Stimulated activated naive CD8-positive, alpha-beta T cell treated with anti-CD3 and anti-CD28 coated beads, Interleukin-15, amount 100 ng/mL, for 72 hours (primary cell): Measurements from ENCODE around the gene YEATS4.

ENCODE experiments used
- ATAC-seq: fragments of 150-1000 bp; cut with Tn5 transposase; 2 replicates; pipeline ENCODE4 v1.10.0; 2021; ENCODE audit warnings: mild to moderate bottlenecking, moderate library complexity
- DNase-seq, 2 donors: peaks; one replicate each; pipeline ENCODE4 v3.0.0; 2021 to 2022
- H3K27ac Mint-ChIP-seq, 2 donors: one replicate each; pipeline ENCODE4 v1.8.0; 2022; ENCODE audit warnings: mild to moderate bottlenecking in 2 of 2, mixed read lengths in 2 of 2, moderate library complexity in 2 of 2
- H3K27me3 Mint-ChIP-seq: one replicate; pipeline ENCODE4 v1.8.0; 2022; ENCODE audit warnings: mixed read lengths
- H3K4me1 Mint-ChIP-seq: one replicate; pipeline ENCODE4 v1.8.0; 2022; ENCODE audit warnings: mild to moderate bottlenecking, mixed read lengths
- H3K4me3 Mint-ChIP-seq, 2 donors: one replicate each; pipeline ENCODE4 v1.8.0; 2022; ENCODE audit warnings: mild to moderate bottlenecking in 2 of 2, mixed read lengths in 2 of 2, moderate library complexity in 1 of 2
- H3K9me3 Mint-ChIP-seq, 2 donors: one replicate each; pipeline ENCODE4 v1.8.0; 2022; ENCODE audit warnings: mixed read lengths in 2 of 2

YEATS4 gene

DNA sequence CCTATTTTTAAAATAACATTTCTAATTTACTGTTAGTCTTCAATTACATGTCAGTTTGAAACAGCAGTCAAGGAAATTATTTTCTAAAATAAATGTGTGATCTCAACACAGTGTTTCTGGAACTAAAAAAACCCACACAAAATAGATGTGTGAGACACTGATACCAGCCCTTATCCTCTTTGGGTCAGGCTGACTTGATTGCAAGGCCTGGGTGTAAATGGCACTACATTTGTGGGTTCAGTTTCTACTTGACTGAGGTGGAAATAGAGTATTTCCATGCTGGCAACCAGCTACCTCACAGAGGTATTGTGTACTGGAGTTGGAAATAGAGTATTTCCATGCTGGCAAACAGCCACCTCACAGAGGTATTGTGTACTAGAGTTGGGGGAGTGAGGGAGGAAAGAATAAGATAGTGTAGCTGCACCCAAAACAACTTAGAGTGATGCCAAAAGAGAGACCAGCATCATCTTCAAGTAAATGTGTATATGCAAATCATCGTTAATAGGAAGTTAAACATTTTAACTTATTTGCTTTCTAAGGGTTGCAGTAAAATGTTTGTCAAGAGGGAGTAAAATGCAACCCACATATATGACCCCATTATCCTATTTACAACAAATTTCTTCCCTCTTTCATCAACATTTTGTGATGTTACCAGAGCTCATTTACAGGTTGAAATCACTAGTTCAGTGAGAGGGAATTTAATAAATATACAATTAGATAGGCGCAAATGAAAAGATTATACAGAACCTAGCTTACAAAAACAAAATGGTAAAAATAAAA is 22.0 kb upstream of the YEATS4 start:
- H3K4me3 Mint-ChIP-seq, result no peak overlapping the region

DNA sequence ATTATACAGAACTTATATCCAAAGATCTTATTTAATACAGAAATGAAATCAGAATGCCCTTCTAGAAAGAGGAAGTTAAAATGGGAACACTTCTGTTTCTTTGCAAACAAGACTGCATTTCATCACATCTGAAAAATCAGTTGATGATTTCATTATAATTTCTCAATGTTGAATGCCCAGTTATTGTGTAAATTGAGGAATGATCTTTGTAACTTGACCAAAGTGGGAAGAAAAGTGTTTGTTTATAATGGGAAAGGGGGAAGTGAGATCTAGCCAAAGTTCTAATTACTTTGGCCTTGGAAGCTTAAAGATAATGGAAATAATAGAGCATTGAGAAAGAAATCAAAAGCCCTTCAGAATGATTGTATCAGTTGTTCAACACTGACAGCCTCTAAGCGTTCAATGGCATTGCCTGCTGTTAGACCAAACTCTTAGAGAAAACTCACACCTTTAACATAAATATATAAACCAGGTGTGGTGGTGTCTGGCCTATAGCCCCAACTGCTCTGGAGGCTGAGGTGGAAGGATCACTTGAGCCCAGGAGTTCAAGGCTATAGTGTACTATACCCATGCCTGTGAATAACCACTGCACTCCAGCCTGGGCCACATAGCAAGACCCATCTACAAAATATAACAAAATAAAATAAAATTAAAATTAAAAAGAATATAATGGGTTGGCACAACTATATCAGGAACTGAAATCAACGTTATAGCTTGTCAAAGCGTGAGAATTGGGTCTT is 21.3 kb upstream of the YEATS4 start:
- H3K4me1 Mint-ChIP-seq, result peaks cover 14% of the 10 kb centered on the region
- no peak for DNase-seq
- H3K27ac Mint-ChIP-seq, result no peak overlapping the region
- no peak for ATAC-seq
- no peak overlapping the region for H3K4me3 Mint-ChIP-seq
- H3K27me3 Mint-ChIP-seq, result no peaks in the 10 kb centered on the region
- H3K9me3 Mint-ChIP-seq, result no peaks in the 10 kb centered on the region

More for the DNA sequence above, 22.0 kb upstream of the YEATS4 start:
- no peak overlapping the region for H3K27ac Mint-ChIP-seq
- H3K9me3 Mint-ChIP-seq, result no peaks in the 10 kb centered on the region
- H3K4me1 Mint-ChIP-seq, result peaks cover 22% of the 10 kb centered on the region
- ATAC-seq, result no peak
- H3K27me3 Mint-ChIP-seq, result no peaks in the 10 kb centered on the region
- no peak for DNase-seq

DNA sequence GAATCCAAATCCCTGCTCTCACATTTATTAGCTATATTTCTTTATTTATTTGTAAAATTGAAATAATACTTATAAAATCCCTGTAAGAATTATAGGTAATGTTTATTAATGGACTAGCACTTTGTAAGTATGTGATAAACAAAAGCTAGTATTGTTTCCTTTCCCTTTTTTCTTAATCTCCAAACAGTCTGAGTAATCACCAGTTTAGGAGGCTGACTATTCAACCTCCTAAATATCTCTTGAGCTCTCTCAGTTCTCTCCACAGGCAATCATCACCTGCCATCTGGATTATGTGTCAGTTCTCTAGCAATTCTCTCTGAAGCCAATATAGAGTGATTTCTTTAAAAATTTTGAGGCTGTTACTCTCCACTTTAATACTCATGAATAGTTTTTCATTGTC is 20.6 kb upstream of the YEATS4 start:
- Mint-ChIP-seq H3K4me1 (peaks cover 10% of the 10 kb centered on the region), H3K9me3 (no peaks in the 10 kb centered on the region), H3K4me3 (no peak overlapping the region), H3K27me3 (peaks cover 1% of the 10 kb centered on the region), H3K27ac (no peak overlapping the region)
- ATAC-seq, result no peak
- no peak for DNase-seq

DNA sequence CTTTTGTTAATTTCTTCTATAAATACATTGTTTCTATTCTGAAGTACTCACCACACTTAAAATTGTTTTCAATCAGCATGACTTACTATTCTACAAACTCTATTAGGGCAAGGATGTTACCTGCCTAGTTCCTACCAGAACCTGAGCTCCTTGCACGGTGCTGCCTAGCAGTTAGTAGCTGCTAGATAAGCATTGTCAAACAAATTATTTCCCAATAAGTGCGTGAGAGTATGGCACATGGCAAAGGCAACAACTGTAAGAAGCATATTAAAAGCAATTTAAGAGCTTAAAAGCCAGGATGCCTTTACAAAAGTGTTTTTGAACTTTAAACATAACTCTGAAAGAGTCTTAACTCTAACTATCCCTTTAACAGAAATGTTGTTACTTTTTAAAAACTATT is 19.5 kb upstream of the YEATS4 start:
- DNase-seq (no peak), ATAC-seq (no peak)
- Mint-ChIP-seq H3K27me3 (peaks cover 6% of the 10 kb centered on the region), H3K27ac (no peak overlapping the region), H3K4me1 (no peaks in the 10 kb centered on the region), H3K4me3 (no peak overlapping the region), H3K9me3 (no peaks in the 10 kb centered on the region)

DNA sequence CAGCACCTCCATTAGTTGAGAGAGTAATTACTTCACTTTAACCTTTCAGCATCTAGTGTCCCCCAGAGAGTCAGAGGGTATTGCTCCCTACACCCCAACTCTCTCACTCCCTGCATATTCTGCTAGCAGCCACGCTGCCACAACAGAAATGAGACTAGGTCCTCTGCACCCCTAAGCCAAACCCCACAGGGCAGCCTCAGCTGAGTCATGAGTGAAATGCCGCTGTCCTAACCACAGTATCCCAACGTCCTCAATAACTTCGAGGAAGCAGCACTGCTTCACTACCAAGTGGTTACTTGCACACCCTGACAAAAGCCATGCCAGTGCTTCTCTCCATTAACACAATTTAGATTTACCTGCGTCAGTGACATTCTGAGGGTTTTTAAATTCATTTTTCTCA is 18.2 kb upstream of the YEATS4 start:
- no peak for DNase-seq
- no peaks in the 10 kb centered on the region for H3K4me1 Mint-ChIP-seq

DNA sequence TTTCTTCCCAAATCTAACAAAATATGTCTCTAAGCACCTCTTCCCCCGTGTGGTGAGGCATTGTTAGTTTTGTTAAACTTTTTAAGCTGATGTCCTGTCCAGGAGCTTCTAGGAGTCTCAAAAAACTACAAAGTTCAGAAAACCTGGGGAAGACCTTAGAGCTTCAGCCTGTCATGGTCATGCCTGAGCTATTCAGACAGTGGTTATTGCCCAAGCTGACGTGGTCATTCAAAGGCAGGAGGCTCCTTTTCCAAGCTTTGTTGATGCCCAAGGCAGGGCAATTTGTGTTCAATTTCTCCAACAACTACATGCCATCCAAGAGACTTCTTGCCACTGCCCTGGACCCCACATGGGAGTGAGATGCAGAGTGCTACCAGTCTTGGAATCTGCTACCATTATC is 17.1 kb upstream of the YEATS4 start:
- ATAC-seq, result no peak
- Mint-ChIP-seq H3K27me3 (peaks cover 6% of the 10 kb centered on the region), H3K4me1 (no peaks in the 10 kb centered on the region), H3K27ac (no peak overlapping the region), H3K4me3 (no peak overlapping the region), H3K9me3 (no peaks in the 10 kb centered on the region)
- no peak for DNase-seq

More for the DNA sequence above, 18.2 kb upstream of the YEATS4 start:
- no peak for ATAC-seq
- H3K9me3 Mint-ChIP-seq, result no peaks in the 10 kb centered on the region
- H3K27me3 Mint-ChIP-seq, result peaks cover 6% of the 10 kb centered on the region
- no peak overlapping the region for H3K27ac Mint-ChIP-seq
- H3K4me3 Mint-ChIP-seq, result no peak overlapping the region

DNA sequence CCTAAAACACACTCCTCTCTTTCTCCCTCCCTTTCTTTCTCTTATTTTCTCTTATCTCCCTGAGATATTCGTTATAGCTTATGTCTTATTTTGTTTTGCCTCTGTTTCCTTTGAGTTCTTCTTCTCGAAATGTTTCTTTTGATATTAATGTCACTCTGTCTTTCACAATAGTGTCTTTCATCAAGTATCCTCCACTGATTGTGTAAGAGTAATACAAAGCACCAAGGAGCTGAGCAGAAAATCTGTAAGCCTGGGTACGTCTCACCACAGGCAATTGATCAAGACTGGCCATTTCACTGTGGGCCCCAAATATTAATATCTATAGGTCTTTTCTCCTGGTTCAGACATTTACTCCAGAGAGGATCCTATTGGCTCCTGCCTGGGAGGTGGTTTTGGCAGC is 16.2 kb upstream of the YEATS4 start:
- DNase-seq, result no peak
- no peaks in the 10 kb centered on the region for H3K4me1 Mint-ChIP-seq

DNA sequence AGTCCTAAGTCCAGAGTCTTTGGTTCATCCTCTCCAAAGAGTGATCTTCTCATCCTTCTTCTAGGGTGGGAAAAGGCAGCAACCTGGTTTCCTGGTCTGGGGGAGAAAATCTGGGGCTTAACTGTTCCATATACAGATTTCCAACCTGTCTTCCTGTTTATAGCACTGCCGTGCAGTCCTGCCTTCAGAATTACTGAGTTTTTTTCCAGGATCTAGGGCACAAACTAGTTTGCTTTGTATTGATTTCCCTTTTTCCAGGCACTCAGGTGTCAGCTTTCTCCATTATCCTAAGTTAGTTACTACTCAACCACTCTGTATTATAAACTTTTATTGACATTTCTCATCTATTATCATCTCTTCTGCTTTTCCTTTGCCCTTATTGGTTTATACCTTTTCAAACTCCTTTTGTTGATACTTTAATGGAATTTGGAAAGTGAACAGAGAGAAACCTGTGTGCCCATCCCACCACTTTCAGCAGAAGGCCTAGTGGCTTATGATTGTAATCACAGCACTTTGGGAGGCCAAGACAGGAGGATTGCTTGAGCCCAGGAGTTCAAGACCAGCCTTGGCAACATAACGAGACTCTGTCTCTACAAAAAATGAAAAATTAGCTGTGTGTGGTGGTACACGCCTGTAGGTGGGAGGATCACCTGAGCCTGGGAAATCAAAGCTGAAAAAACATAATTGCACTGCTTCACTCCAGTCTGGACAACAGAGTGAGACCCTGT is 15.5 kb upstream of the YEATS4 start:
- H3K4me1 Mint-ChIP-seq, result no peaks in the 10 kb centered on the region
- no peak overlapping the region for H3K27ac Mint-ChIP-seq
- ATAC-seq, result no peak
- DNase-seq, result no peak
- H3K9me3 Mint-ChIP-seq, result no peaks in the 10 kb centered on the region
- H3K4me3 Mint-ChIP-seq, result no peak overlapping the region
- H3K27me3 Mint-ChIP-seq, result peaks cover 6% of the 10 kb centered on the region

More for the DNA sequence above, 16.2 kb upstream of the YEATS4 start:
- Mint-ChIP-seq H3K27ac (no peak overlapping the region), H3K4me3 (no peak overlapping the region), H3K27me3 (peaks cover 6% of the 10 kb centered on the region), H3K9me3 (no peaks in the 10 kb centered on the region)
- ATAC-seq, result no peak

DNA sequence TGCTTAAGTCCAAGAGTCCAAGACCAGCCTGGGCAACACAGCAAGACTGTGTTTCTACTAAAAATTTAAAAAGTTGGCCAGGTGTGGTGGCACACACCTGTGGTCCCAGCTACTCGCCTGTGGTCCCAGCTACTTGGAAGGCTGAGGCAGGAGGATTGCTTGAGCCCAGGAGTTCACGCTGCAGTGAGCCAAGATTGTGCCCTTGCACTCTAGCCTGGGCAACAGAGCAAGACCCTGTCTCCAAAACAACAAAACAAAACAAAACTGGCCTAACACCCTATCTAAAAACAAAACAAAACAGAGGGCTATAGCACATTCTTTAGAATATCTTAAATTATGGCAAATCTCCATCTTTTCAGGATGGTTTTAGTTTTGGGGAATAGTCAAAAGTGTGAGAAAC is 14.5 kb upstream of the YEATS4 start:
- Mint-ChIP-seq H3K4me1 (no peaks in the 10 kb centered on the region), H3K27me3 (peaks cover 6% of the 10 kb centered on the region), H3K9me3 (no peaks in the 10 kb centered on the region), H3K4me3 (no peak overlapping the region), H3K27ac (no peak overlapping the region)
- ATAC-seq (no peak), DNase-seq (no peak)

DNA sequence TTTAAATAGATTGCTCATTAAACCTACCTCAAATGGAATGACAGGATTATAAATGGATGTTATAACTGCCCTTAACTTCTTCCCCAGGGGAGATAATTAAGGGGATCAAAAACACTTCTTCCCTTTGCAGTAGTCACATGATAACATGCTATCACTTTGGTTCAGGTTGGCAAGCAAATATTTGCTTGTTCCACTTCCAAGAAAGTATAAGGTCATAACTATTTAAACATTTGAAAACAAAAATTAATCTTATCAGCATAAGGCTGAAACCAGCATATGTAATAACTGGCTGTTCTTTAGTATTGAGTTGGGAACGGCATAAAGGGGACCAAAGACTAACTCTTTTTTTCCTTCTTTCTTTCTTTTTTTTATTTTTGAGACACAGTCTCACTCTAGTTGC is 13.8 kb upstream of the YEATS4 start:
- Mint-ChIP-seq H3K27me3 (peaks cover 6% of the 10 kb centered on the region), H3K4me1 (no peaks in the 10 kb centered on the region), H3K4me3 (no peak overlapping the region), H3K9me3 (no peaks in the 10 kb centered on the region), H3K27ac (no peak overlapping the region)
- ATAC-seq (no peak), DNase-seq (no peak)

DNA sequence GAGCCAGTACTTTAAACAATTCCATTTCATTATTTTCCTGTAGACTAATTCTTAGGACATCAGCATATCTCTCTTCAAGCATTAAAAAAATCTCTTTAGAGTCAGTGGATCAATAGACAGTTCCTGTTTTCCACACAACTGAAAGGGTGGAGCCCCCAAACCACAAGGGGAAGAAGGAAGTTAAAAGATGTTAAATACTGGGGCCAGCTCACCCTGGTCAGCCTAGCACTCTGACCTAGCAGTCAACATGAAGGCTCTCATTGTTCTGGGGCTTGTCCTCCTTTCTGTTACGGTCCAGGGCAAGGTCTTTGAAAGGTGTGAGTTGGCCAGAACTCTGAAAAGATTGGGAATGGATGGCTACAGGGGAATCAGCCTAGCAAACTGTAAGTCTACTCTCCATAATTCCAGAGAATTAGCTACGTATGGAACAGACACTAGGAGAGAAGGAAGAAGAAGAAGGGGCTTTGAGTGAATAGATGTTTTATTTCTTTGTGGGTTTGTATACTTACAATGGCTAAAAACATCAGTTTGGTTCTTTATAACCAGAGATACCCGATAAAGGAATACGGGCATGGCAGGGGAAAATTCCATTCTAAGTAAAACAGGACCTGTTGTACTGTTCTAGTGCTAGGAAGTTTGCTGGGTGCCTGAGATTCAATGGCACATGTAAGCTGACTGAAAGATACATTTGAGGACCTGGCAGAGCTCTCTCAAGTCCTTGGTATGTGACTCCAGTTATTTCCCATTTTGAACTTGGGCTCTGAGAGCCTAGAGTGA is 11.2 kb upstream of the YEATS4 start, which contains the start of gene LYZ:
Gene LYZ, plus strand, starts transcription at position 220 of the 777 bp plus-strand sequence. Its CDS starts 28 bp downstream, at position 248.
- no peak within 1 kb of the TSS for H3K27ac Mint-ChIP-seq
- DNase-seq, result no peak

DNA sequence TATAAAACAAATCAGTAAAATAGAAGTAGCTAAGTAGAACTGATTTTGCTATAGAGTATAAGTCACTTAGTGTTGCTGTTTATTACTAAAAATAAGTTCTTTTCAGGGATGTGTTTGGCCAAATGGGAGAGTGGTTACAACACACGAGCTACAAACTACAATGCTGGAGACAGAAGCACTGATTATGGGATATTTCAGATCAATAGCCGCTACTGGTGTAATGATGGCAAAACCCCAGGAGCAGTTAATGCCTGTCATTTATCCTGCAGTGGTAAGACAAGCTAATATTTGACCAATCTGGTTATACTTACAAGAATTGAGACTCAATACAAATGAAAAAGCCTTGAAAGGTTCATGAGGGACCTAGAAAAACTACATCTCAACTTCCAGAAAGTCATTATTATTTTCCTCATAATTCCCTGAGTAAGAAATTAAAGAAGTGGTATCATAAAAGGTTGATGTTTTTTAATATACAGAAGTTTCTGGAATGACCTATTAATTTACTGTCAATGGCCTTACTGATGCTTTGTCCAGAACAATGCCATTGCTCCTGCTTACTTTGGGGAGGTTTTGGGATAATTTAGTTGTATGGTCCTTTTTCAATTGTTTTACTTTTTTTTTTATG is 9.4 kb upstream of the YEATS4 start:
- Mint-ChIP-seq H3K4me3 (no peak overlapping the region), H3K27me3 (no peaks in the 10 kb centered on the region), H3K4me1 (no peaks in the 10 kb centered on the region), H3K27ac (no peak overlapping the region), H3K9me3 (no peaks in the 10 kb centered on the region)
- no peak for ATAC-seq
- DNase-seq, result no peak

More for the DNA sequence above, 11.2 kb upstream of the YEATS4 start, which contains the start of gene LYZ:
- Mint-ChIP-seq H3K9me3 (no peaks in the 10 kb centered on the region), H3K4me3 (no peak within 1 kb of the TSS), H3K27me3 (peaks cover 6% of the 10 kb centered on the region), H3K4me1 (no peaks in the 10 kb centered on the region)
- no peak for ATAC-seq

DNA sequence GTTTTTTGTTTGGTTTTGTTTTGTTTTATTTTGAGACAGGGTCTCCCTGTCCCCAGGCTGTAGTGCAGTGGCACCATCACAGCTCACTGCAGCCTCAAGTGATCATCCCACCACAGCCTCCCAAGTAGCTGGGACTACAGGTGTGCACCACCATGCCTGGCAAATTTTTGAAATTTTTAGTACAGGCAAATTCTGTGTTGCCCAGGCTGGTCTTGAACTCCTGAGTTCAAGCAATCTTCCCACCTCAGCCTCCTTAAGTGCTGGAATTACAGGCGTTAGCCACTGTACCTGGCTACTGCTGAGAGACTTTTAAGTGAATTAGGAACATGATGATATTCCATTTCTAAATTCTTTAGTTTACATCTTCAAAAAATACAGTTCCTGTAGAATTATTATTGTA is 8.8 kb upstream of the YEATS4 start:
- ATAC-seq, result no peak
- DNase-seq, result no peak
- no peaks in the 10 kb centered on the region for H3K9me3 Mint-ChIP-seq
- no peaks in the 10 kb centered on the region for H3K4me1 Mint-ChIP-seq
- H3K27ac Mint-ChIP-seq, result no peak overlapping the region
- no peak overlapping the region for H3K4me3 Mint-ChIP-seq
- no peaks in the 10 kb centered on the region for H3K27me3 Mint-ChIP-seq

DNA sequence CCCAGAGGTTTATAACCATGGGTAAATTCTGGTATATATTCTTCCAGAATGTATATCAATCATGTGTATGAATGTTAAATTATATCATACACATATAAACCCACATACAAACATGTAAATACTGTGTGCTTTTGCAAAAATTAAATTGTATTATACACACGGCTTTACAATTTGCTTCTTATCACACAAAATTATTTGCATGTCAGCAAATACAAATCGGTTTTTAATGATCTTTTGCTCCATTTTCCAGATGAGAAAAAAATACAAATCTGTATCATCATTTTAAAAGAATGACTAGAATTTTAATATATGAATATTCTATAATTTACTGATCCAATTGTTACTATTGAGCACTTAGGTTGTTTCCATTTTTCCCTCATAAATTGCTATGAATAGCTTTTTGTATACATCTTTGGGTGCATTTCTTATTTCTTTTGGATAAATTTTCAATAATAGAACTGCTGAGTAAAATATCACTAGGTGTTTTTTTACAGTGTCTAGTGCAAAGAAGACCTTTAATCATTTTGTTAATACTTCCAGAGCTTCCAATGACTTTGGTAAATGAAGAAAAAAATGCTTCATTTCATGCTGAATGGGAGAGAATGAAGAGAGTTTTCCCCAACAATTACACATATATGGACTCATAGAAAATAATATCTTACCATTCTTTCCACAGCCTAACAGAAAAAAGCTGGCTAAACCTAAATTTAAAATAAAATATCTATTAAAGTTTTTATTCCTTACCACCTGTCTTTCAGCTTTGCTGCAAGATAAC is 7.9 kb upstream of the YEATS4 start:
- no peak for DNase-seq
- H3K4me1 Mint-ChIP-seq, result no peaks in the 10 kb centered on the region
- H3K27me3 Mint-ChIP-seq, result no peaks in the 10 kb centered on the region
- H3K27ac Mint-ChIP-seq, result no peak overlapping the region
- H3K9me3 Mint-ChIP-seq, result no peaks in the 10 kb centered on the region
- ATAC-seq, result no peak
- no peak overlapping the region for H3K4me3 Mint-ChIP-seq
